NCI-H2227 (cell line): Measurements from ENCODE around the gene VPS16.
A peak's percentile ranks its signal among the peaks of the same experiment; 100 is the strongest.
"Not testable (repeated sequence)": the region's sequence is repeated elsewhere in the genome, so short reads cannot be mapped to it uniquely, and the experiment has no call there.

ENCODE experiments used
- DNase-seq: peaks from one replicate; lab custom pipeline; 2025; ENCODE audit not compliant: unreplicated experiment; lab: John Stamatoyannopoulos, UW

The VPS16 gene

GRCh38 chr20:2806351-2806701 is 34.2 kb upstream of the VPS16 start:
- DNase-seq, result no peak

DNA sequence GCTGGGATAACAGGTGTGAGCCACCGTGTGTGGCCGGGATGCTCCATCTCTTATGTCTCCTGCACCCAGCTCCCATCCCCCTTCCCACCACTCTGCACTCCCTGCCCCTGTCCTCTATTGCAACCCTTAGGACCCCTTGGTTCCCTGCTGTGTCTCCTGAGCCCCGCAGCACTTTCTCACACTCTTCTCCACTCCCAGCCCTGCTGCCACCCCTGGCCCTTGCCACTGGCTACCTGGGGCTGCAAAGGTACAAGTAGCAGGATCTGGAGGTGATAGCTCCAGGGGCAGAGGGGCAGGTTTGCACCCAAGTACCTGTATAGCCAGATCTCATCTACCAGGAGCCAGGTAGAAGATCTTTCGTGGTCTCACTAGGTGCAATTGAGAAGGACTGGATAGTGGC is 33.5 kb upstream of the VPS16 start:
- DNase-seq, result no peak

DNA sequence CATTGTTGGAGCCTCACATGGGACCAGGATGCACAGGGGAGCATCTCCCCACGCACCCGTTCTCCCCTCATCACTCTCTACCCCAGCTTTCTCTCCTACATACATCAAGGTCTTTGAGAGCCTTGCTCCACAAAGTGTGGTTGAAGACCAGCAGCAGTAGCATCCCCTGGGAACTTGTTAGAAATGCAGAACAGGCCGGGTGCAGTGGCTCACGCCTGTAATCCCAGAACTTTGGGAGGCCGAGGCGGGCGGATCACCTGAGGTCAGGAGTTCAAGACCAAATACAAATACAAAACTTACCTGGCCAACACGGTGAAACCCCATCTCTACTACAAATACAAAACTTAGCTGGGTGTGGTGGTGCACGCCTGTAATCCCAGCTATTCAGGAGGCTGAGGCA is 32.6 kb upstream of the VPS16 start:
- not testable (repeated sequence) for DNase-seq

- no peak for DNase-seq
These were observed 30.9 kb upstream of the VPS16 start for GRCh38 chr20:2809690-2810089.

DNA sequence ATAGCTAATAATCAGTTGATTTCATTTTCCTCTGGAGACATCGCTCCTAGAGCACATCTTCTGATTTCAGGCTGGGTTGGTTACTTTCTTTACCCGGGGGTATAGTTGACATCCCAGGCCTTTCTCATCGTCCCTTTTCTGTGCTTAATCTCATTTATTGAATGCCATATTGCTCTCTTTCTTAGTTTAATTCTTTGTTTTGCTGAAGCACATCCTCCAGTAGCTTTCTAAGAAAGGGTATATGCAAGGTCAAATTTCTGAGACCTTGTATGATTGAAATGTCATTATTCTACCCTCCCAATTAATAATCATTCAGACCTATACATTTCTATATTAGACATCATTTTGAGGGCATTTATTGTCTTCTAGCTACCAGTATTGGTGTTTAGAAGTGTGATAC is 28.4 kb upstream of the VPS16 start:
- no peak for DNase-seq

DNA sequence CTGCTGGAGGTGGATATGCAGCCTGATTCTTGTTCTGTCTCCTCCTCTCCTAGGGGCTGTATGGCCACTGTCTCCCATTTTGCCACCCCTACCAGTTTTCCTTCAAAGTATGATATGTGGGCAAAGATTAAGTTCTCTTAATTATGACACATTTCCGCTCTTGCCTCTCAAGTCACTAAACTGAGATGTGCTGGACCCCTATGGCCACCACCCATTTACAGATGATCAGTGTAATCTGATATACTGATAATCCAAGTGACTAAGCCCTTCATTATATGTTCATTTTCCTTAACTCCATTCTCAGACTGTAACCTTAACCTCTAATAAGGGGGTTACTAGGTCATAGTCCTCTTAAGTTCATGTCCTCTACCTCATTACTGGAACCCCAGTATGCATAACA is 26.5 kb upstream of the VPS16 start:
- DNase-seq, result no peak

DNA sequence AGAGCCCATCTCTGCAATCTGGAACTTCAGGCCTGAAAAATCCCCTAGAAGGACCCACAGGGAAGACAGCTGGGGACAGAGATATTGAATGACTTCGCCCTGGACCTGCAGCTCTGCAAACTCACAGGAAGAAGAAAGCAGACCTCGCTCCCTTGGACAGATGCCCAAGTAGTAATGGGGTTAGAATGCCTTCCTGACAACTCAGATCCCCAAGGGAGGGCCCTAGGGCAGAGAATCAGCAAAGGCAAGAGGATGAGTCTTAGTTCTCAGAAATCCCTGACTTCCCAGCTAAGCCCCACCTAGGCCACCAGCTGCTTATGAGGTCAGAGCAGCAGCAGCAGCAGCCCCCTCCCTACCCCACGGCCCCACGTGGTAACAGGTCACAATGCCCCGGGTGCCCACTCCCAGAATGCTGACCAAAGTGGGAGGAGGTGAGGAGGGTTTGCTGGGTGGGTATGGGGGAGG is 25.9 kb upstream of the VPS16 start, which contains the start of gene C20orf141:
TSS of gene C20orf141 (plus strand) at position 401 of the 465 bp plus-strand sequence. CDS start 198 bp downstream, outside the sequence.
- DNase-seq, result no peak

DNA sequence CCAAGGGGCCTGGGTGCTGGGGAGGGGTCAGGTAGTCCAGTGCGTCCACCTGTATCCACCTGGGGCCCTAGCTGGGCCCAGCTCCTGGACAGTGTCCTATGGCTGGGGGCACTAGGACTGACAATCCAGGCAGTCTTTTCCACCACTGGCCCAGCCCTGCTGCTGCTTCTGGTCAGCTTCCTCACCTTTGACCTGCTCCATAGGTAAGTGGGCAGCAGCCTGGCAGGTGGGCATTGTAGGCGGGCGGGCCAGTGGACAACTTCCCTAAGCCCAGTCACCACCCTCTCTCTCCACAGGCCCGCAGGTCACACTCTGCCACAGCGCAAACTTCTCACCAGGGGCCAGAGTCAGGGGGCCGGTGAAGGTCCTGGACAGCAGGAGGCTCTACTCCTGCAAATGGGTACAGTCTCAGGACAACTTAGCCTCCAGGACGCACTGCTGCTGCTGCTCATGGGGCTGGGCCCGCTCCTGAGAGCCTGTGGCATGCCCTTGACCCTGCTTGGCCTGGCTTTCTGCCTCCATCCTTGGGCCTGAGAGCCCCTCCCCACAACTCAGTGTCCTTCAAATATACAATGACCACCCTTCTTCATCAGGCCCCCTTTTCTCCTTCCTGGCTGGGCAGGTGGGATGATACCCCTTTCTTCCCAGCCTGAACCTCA is 25.2 kb upstream of the VPS16 start:
- no peak for DNase-seq

- DNase-seq, result no peak
These were observed 24.4 kb upstream of the VPS16 start, which contains the start of gene TMEM239 for GRCh38 chr20:2816030-2816582. TMEM239 (plus strand) TSS chr20:2816364; CDS start chr20:2816555, 191 bp downstream.

- no peak for DNase-seq
These were observed 23.8 kb upstream of the VPS16 start for GRCh38 chr20:2816583-2817340.

DNA sequence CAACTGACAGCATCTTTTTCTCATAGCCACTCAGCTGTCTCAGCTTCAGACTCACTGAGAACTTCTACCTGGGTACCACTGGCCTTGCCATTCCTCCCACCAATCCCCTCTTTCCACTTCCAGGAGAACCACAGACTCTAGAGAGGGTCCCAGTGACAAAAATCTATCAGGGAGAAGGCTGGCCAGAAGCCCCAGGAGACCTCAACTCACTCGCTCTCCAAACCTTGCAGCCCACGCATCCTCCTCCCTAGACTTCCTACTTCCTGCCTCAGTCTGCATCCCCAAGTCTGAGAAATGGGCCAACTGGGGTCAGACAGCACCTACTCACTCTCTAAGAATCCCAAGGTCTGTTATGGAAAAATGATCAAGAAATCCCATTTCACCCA is 23.2 kb upstream of the VPS16 start:
- no peak for DNase-seq

GRCh38 chr20:2817891-2818595 is 22.5 kb upstream of the VPS16 start:
- no peak for DNase-seq

- DNase-seq, result no peak
These were observed 20.3 kb upstream of the VPS16 start for GRCh38 chr20:2820084-2820895.

DNA sequence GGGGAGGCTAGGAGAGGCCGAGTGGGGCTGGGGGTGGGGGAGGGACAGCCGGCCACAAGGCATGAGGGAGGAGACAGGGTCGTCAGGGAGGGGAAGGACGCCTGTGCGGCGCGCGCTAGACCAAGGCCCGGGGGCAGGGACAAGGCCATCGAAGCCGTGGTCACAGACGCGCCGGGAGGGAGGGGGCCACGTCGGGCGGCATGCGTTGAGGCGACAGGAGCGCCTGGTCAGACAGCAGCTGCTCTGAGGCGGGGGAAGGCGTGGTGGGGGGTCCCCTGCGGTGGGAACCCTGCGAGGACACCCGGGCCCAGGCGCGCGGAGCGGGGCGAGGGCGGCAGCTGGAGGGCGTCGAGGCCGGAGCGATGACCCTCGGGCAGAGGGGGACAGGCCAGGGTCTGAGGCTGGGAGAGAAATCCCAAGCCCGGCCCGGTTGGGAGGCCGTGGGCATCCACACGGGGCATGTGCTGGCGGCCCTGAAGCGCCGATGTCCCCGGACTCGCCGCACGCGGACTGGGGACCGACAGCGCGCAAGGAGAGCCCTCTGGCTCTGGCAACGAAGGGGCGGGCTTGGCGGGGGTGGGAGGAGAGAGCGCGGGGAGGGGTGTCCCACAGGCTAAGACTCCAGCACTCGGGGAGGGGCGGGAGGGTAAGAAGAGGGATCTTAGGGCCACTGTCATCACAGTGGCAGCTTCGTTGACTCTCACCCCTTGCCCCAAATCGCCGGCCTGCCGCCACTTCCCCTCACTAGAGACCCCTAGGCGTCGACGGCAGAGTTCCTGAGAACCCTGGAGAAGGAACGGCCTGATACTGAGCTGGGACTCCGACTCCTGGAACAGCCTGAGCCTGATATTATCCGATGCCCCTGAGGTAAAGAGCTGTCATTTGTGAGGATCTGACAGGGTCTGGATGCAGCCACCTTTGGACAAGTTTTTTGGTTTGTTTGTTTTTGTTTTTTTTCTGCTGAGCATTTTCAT is 19.4 kb upstream of the VPS16 start:
- DNase-seq, result no peak

- peak; percentile 28 for DNase-seq
These were observed 18.5 kb upstream of the VPS16 start for GRCh38 chr20:2822073-2822472.

DNA sequence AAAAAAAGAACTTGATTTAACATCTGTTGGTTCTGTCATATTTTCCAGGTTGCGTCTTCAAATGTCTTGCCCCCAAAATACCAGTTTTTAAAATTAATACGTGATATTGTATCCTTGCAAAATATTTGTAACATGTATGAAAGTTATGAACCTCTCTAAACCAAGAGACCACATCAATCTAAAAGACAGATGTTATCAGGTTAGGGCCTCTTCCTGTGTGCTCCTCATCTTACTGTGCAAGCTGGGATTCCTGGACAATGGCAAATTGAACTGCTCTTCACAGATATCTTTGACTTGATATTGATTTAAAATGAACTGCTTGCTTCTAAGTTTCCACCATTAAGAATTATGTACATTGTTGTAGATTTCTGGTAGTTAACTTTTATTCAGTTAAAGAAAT is 14.8 kb upstream of the VPS16 start:
- DNase-seq, result no peak

DNA sequence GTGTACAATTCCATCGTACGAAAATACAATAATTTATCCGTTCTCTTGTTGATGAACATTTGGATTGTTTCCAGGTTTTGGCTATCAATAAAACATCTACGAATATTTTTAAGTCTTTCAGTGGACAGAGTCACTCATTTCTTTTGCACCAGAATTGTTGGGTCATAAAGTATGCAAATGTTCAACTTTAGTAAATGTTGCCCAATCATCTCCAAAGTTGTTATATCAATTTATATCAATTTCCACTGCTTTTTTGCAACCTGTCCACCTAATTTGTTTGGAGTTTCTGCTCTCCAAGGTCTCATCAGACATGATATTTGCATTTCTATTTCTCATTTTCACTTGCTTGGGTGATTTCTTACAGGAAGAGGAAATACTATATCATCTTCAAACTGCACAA is 13.9 kb upstream of the VPS16 start:
- no peak for DNase-seq

- no peak for DNase-seq
These were observed 11.2 kb upstream of the VPS16 start for GRCh38 chr20:2829376-2829775.

GRCh38 chr20:2831206-2831605 is 9.3 kb upstream of the VPS16 start:
- not testable (repeated sequence) for DNase-seq

DNA sequence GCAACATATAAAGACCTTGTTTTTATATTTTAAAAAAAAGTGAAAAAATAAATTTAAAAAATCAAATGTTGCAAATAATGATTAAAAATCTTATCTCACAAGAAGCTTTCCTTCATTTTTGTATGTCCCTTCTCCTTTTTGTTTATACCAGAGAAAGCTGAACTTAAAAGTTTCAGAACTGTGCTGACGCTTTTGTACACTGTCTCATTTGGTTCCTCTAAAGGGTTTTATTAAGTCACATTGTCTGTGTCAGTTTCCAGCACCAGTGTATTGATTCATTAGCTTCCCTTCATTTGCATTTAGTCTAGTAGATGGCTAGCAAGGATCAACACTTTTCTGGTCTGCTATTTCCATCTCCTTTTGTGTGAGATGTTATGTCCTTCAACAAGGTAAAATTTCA is 6.8 kb upstream of the VPS16 start:
- DNase-seq, result no peak
